OCI-LY1 (cell line): ENCODE measurements around the gene CACNA1I.
A peak's percentile ranks its signal among the peaks of the same experiment; 100 is the strongest.

Source experiments
- H2AFZ ChIP-seq: fragments of 200-600 bp; sonication (generic), shearing (Covaris generic); 2 replicates; pipeline ENCODE4 v1.6.0; 2014; ENCODE audit warnings: antibody characterized with exemption, mild to moderate bottlenecking, low read length
- H3F3A ChIP-seq: fragments of 200-600 bp; sonication (generic), shearing (Covaris generic); 2 replicates; pipeline ENCODE4 v1.6.0; 2014; ENCODE audit warnings: mild to moderate bottlenecking, antibody characterized with exemption, low read length, moderate library complexity; ENCODE audit not compliant: insufficient read depth
- H3K27ac ChIP-seq: fragments of 200-600 bp; sonication (generic); 2 replicates; pipeline ENCODE4 v1.5.1; 2014; ENCODE audit warnings: low read length, mixed run types, mild to moderate bottlenecking, low read depth; ENCODE audit not compliant: poor library complexity, severe bottlenecking
- H3K27me3 ChIP-seq: fragments of 200-600 bp; sonication (generic); 2 replicates; pipeline ENCODE4 v1.6.0; 2014; ENCODE audit warnings: antibody characterized with exemption, mild to moderate bottlenecking, low read length, moderate library complexity; ENCODE audit not compliant: insufficient read depth
- H3K36me3 ChIP-seq: fragments of 200-600 bp; sonication (generic); 2 replicates; pipeline ENCODE4 v1.6.1; 2014; ENCODE audit warnings: mild to moderate bottlenecking, antibody characterized with exemption, low read length, moderate library complexity, mixed read lengths; ENCODE audit not compliant: insufficient read depth
- H3K4me1 ChIP-seq: fragments of 200-600 bp; sonication (generic); 2 replicates; pipeline ENCODE4 v1.5.1; 2014; ENCODE audit warnings: mild to moderate bottlenecking, low read length, moderate library complexity; ENCODE audit not compliant: insufficient read depth, severe bottlenecking
- H3K4me2 ChIP-seq: fragments of 200-600 bp; sonication (generic), shearing (Covaris generic); 2 replicates; pipeline ENCODE4 v1.6.1; 2014; ENCODE audit warnings: low read length
- H3K4me3 ChIP-seq: fragments of 200-600 bp; sonication (generic); 2 replicates; pipeline ENCODE4 v1.5.1; 2014; ENCODE audit warnings: low read length, low read depth, mild to moderate bottlenecking, mixed read lengths; ENCODE audit not compliant: poor library complexity, severe bottlenecking
- H3K79me2 ChIP-seq: fragments of 200-600 bp; shearing (Covaris generic); 2 replicates; pipeline ENCODE4 v1.6.1; 2016; ENCODE audit warnings: mixed run types, low read length, mixed read lengths; ENCODE audit not compliant: insufficient read depth
- H3K9ac ChIP-seq: fragments of 200-600 bp; sonication (generic), shearing (Covaris generic); 2 replicates; pipeline ENCODE4 v1.6.1; 2014; ENCODE audit warnings: mild to moderate bottlenecking, low read length, mixed read lengths
- H3K9me2 ChIP-seq: fragments of 200-600 bp; sonication (generic), shearing (Covaris generic); 2 replicates; pipeline ENCODE4 v1.6.1; 2014; ENCODE audit warnings: low read depth, mild to moderate bottlenecking, low read length, mixed read lengths
- H3K9me3 ChIP-seq: fragments of 200-600 bp; shearing (Covaris generic); 2 replicates; pipeline ENCODE4 v1.6.1; 2014; ENCODE audit warnings: low read length, mixed read lengths
- H4K20me1 ChIP-seq: fragments of 200-600 bp; sonication (generic), shearing (Covaris generic); 2 replicates; pipeline ENCODE4 v1.6.0; 2016; ENCODE audit warnings: mild to moderate bottlenecking, low read length; ENCODE audit not compliant: insufficient read depth
- CTCF ChIP-seq: fragments of 200-600 bp; sonication (generic), shearing (Covaris generic); IDR thresholded peaks from 2 replicates; pipeline ENCODE4 v1.5.1; 2017; ENCODE audit warnings: mild to moderate bottlenecking, antibody characterized with exemption, low read length, moderate library complexity, mixed read lengths
- EZH2 ChIP-seq: fragments of 200-600 bp; sonication (generic), shearing (Covaris generic); IDR thresholded peaks from 2 replicates; pipeline ENCODE4 v1.8.0; 2017; ENCODE audit warnings: borderline replicate concordance, mixed run types, mild to moderate bottlenecking, antibody characterized with exemption, low read length, moderate library complexity, mixed read lengths

Gene CACNA1I

GRCh38 chr22:39530692-39531331 lies 39.7 kb upstream of the CACNA1I start:
- Histone ChIP-seq H3K4me1 (peaks cover 78% of the 10 kb centered on the region), H3K36me3 (peaks cover 35% of the 10 kb centered on the region), H3K4me3 (peak overlapping the region; percentile 99), H3F3A (peaks cover 10% of the 10 kb centered on the region), H3K27me3 (no peaks in the 10 kb centered on the region), H2AFZ (no peak overlapping the region), H4K20me1 (no peaks in the 10 kb centered on the region), H3K4me2 (peak overlapping the region; percentile 77), H3K9me3 (no peaks in the 10 kb centered on the region), H3K9me2 (no peaks in the 10 kb centered on the region), H3K27ac (peak overlapping the region; percentile 98), H3K79me2 (peaks cover 14% of the 10 kb centered on the region), H3K9ac (peak overlapping the region; percentile 99)
- TF ChIP-seq EZH2 (no peak), CTCF (peak; percentile 31; the same call in 1 of the 2 replicates)

DNA sequence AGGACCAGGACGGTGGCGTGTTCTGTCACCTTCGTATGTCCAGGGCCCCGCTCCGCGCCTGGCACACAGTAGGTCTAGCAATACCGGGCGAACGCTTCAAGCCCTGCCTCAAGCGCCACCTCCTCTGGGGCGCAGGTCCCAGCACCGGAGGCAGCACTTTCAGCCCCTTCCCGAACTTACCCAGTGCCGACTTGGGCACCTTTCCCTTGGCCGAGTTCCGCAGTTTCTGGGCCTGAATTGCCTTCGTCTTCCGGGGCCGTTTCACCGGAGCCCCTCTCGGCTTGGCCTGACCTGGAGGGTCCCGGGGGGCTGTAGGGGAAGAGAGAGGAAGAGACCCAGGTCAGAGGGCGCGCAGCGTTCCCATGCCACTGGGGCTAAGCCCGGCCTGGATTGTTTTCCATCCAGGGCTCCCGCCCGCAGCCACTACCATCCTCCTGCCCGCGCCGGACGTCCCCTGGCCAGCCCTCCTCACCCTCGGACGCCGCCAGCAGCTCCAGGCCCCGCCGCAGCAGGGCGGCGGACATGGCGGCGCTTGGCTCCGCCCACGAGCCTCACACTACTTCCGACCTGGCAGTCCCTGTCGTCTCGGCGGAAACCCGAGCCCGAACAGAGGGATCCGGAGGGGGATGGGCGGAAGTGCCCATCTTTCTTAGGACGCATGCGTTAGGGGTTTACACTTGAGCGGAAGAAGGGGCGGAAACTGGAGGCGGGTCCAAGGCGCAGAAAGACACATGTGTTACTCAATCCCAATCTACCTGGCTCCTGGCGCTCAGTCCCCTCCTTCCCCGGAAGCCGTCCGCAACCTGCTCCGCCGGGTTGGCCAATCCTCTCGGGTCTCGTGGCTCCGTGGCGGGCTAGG lies 38.1 kb upstream of the CACNA1I start, which contains the start of gene RPS19BP1:
Gene RPS19BP1 (minus strand): TSS at position 534 of the 859 bp plus-strand sequence. CDS start 10 bp downstream, at position 524.
- Histone ChIP-seq H2AFZ (peak within 1 kb of the TSS; percentile 76; the same call in 1 of the 2 replicates), H3K9ac (peak within 1 kb of the TSS; percentile 99), H3K27me3 (no peaks in the 10 kb centered on the region), H3K36me3 (peaks cover 35% of the 10 kb centered on the region), H3F3A (peaks cover 8% of the 10 kb centered on the region), H3K4me3 (peak within 1 kb of the TSS; percentile 99), H3K27ac (peak within 1 kb of the TSS; percentile 98), H3K4me2 (peak within 1 kb of the TSS; percentile 77), H4K20me1 (no peaks in the 10 kb centered on the region), H3K9me2 (no peaks in the 10 kb centered on the region), H3K4me1 (peaks cover 67% of the 10 kb centered on the region), H3K79me2 (peaks cover 14% of the 10 kb centered on the region), H3K9me3 (no peaks in the 10 kb centered on the region)
- TF ChIP-seq EZH2 (no peak), CTCF (no peak)

GRCh38 chr22:39534092-39534506 lies 36.5 kb upstream of the CACNA1I start:
- Histone ChIP-seq H3K4me3 (no peak overlapping the region), H4K20me1 (no peaks in the 10 kb centered on the region), H3K9me2 (no peaks in the 10 kb centered on the region), H3K27me3 (no peaks in the 10 kb centered on the region), H3K9me3 (no peaks in the 10 kb centered on the region), H3K36me3 (peaks cover 27% of the 10 kb centered on the region), H2AFZ (peak overlapping the region; percentile 80), H3K9ac (no peak overlapping the region; the same call in 1 of the 2 replicates), H3K27ac (peak overlapping the region; percentile 74), H3K79me2 (peaks cover 14% of the 10 kb centered on the region), H3K4me2 (peak overlapping the region; percentile 33; the same call in 1 of the 2 replicates), H3K4me1 (peaks cover 51% of the 10 kb centered on the region), H3F3A (no peaks in the 10 kb centered on the region)
- TF ChIP-seq CTCF, result peak; percentile 31; the same call in 1 of the 2 replicates
- no peak for TF ChIP-seq EZH2
